IMR-90 (cell line): ENCODE results near the gene MBD2. TPM values are rescaled to one million over a fixed set of nuclear protein-coding genes. Genes with fewer than 3 reads are reported as not detected.

Experiments used
- ATAC-seq: fragments of 200-7000 bp; cut with Tn5 transposase; 2 replicates; pipeline ENCODE4 v1.9.1; 2020; ENCODE audit warnings: low read depth, mild to moderate bottlenecking, moderate library complexity
- BruUV-seq: library from RNA; stranded (reverse); fragments of 400-500 nt; replicated peaks from 2 replicates; lab custom pipeline; 2021; lab: Mats Ljungman, UMichigan
- CTCF ChIA-PET: fragments of 300-600 bp; formaldehyde crosslinking; extraction: SDS; loops from one replicate; lab custom pipeline; 2021; ENCODE audit warnings: antibody characterized with exemption; lab: Yijun Ruan, JAX
- POLR2A ChIA-PET: fragments of 300-600 bp; sonication (Branson Sonifier 250); formaldehyde crosslinking; loops from one replicate; lab custom pipeline; 2022; ENCODE audit warnings: antibody characterized with exemption; ENCODE audit not compliant: unreplicated experiment; lab: Charles Lee
- DNase-seq: peaks from one replicate; pipeline ENCODE4 v3.0.0; 2013
- H2AFZ ChIP-seq: replicated peaks from 2 replicates; pipeline ENCODE3; 2013; ENCODE audit warnings: low read length, mild to moderate bottlenecking; ENCODE audit not compliant: poor library complexity
- H2AK5ac ChIP-seq: 2 replicates; pipeline ENCODE4 v1.6.1; 2013; ENCODE audit warnings: low read depth, low read length, inconsistent platforms
- H2AK9ac ChIP-seq: replicated peaks from 2 replicates; pipeline ENCODE3; 2013; ENCODE audit warnings: mild to moderate bottlenecking, low read depth, low read length, moderate library complexity; ENCODE audit not compliant: poor library complexity
- H2BK120ac ChIP-seq: 2 replicates; pipeline ENCODE4 v1.6.1; 2013; ENCODE audit warnings: low read depth, low read length, inconsistent platforms
- H2BK15ac ChIP-seq: 3 replicates; pipeline ENCODE4 v1.6.1; 2013; ENCODE audit warnings: low read depth, low read length, inconsistent platforms
- H2BK20ac ChIP-seq: 2 replicates; pipeline ENCODE4 v1.6.1; 2013; ENCODE audit warnings: low read depth, mild to moderate bottlenecking, inconsistent platforms, low read length, moderate library complexity
- H2BK5ac ChIP-seq: 2 replicates; pipeline ENCODE4 v1.6.1; 2013; ENCODE audit warnings: mild to moderate bottlenecking, low read depth, low read length, inconsistent platforms; ENCODE audit not compliant: poor library complexity, severe bottlenecking
- H3K14ac ChIP-seq: replicated peaks from 2 replicates; pipeline ENCODE4 v1.6.1; 2013; ENCODE audit warnings: low read depth, low read length, inconsistent platforms
- H3K18ac ChIP-seq: 2 replicates; pipeline ENCODE4 v1.6.1; 2013; ENCODE audit warnings: low read depth, low read length, control low read depth
- H3K23ac ChIP-seq: 2 replicates; pipeline ENCODE4 v1.6.1; 2013; ENCODE audit warnings: low read depth, low read length, inconsistent platforms
- H3K27ac ChIP-seq: 2 replicates; pipeline ENCODE4 v1.5.1; 2013; ENCODE audit warnings: mild to moderate bottlenecking, control low read depth, low read length; ENCODE audit not compliant: insufficient read depth
- H3K27me3 ChIP-seq: 2 replicates; pipeline ENCODE4 v1.6.1; 2013; ENCODE audit warnings: low read length; ENCODE audit not compliant: control insufficient read depth, insufficient read depth
- H3K36me3 ChIP-seq: 2 replicates; pipeline ENCODE4 v1.6.1; 2013; ENCODE audit warnings: low read length, mixed read lengths; ENCODE audit not compliant: control insufficient read depth, insufficient read depth
- H3K4ac ChIP-seq: 2 replicates; pipeline ENCODE4 v1.6.1; 2013; ENCODE audit warnings: low read depth, low read length, inconsistent platforms
- H3K4me1 ChIP-seq: 2 replicates; pipeline ENCODE4 v1.6.1; 2013; ENCODE audit warnings: low read length, mixed read lengths; ENCODE audit not compliant: control insufficient read depth, insufficient read depth
- H3K4me2 ChIP-seq: 2 replicates; pipeline ENCODE4 v1.6.1; 2013; ENCODE audit warnings: low read depth, mild to moderate bottlenecking, control low read depth, low read length, moderate library complexity
- H3K4me3 ChIP-seq: 2 replicates; pipeline ENCODE4 v1.5.1; 2013; ENCODE audit warnings: low read depth, mild to moderate bottlenecking, control low read depth, low read length, moderate library complexity; ENCODE audit not compliant: insufficient read depth
- H3K56ac ChIP-seq: 2 replicates; pipeline ENCODE4 v1.6.1; 2013; ENCODE audit warnings: low read length, inconsistent platforms; ENCODE audit not compliant: insufficient read depth; ENCODE audit errors: extremely low read depth
- H3K79me1 ChIP-seq, 2 experiments: 2 replicates each; pipeline ENCODE4 v1.6.1; 2013; ENCODE audit warnings: low read length in 2 of 2, inconsistent platforms in 1 of 2, low read depth in 1 of 2
- H3K9ac ChIP-seq: 2 replicates; pipeline ENCODE4 v1.6.1; 2013; ENCODE audit warnings: low read depth, low read length, control low read depth
- H3K9me1 ChIP-seq: 2 replicates; pipeline ENCODE4 v1.6.1; 2013; ENCODE audit warnings: low read length, inconsistent platforms; ENCODE audit not compliant: insufficient read depth
- H3K9me3 ChIP-seq: 2 replicates; pipeline ENCODE4 v1.6.1; 2013; ENCODE audit warnings: low read length; ENCODE audit not compliant: control insufficient read depth, insufficient read depth
- H4K20me1 ChIP-seq: 2 replicates; pipeline ENCODE4 v1.6.1; 2013; ENCODE audit warnings: low read length, inconsistent platforms; ENCODE audit not compliant: insufficient read depth
- H4K5ac ChIP-seq: 2 replicates; pipeline ENCODE4 v1.6.1; 2013; ENCODE audit warnings: mild to moderate bottlenecking, low read depth, low read length, control low read depth
- H4K8ac ChIP-seq, 2 experiments: 2 replicates each; pipeline ENCODE4 v1.6.1; 2013; ENCODE audit warnings: low read depth in 2 of 2, low read length in 2 of 2, control low read depth in 1 of 2, inconsistent platforms in 1 of 2
- H4K91ac ChIP-seq: 2 replicates; pipeline ENCODE4 v1.6.1; 2013; ENCODE audit warnings: low read depth, low read length, inconsistent platforms; ENCODE audit not compliant: insufficient read depth
- BHLHE40 ChIP-seq: fragments of 150-350 bp; IDR thresholded peaks from 2 replicates; pipeline ENCODE4 v1.6.1; 2016; ENCODE audit warnings: mild to moderate bottlenecking, low read depth, low read length
- CEBPB ChIP-seq: IDR thresholded peaks from 2 replicates; pipeline ENCODE4 v1.6.1; 2012; ENCODE audit warnings: low read depth, low read length, improper control_type of control experiment
- CHD1 ChIP-seq: IDR thresholded peaks from 2 replicates; pipeline ENCODE4 v1.6.1; 2012; ENCODE audit warnings: low read depth, low read length, improper control_type of control experiment
- CTCF ChIP-seq: conservative IDR thresholded peaks from 2 replicates; pipeline ENCODE4 v1.5.1; 2012; ENCODE audit warnings: mild to moderate bottlenecking, low read depth, low read length, improper control_type of control experiment
- ELK1 ChIP-seq: fragments of 150-350 bp; IDR thresholded peaks from 2 replicates; pipeline ENCODE4 v1.6.1; 2016; ENCODE audit warnings: low read depth, mild to moderate bottlenecking, low read length, moderate library complexity, borderline replicate concordance
- FOS ChIP-seq: fragments of 150-350 bp; IDR thresholded peaks from 2 replicates; pipeline ENCODE4 v1.6.1; 2016; ENCODE audit warnings: low read depth, low read length
- MAFK ChIP-seq: IDR thresholded peaks from 2 replicates; pipeline ENCODE4 v1.6.1; 2012; ENCODE audit warnings: low read depth, low read length, improper control_type of control experiment
- MAZ ChIP-seq: IDR thresholded peaks from 2 replicates; pipeline ENCODE4 v1.6.1; 2012; ENCODE audit warnings: low read depth, mild to moderate bottlenecking, low read length, improper control_type of control experiment, moderate library complexity, borderline replicate concordance
- MXI1 ChIP-seq: IDR thresholded peaks from 2 replicates; pipeline ENCODE4 v1.6.1; 2012; ENCODE audit warnings: low read depth, mild to moderate bottlenecking, low read length, moderate library complexity, borderline replicate concordance
- NFE2L2 ChIP-seq: fragments of 150-350 bp; IDR thresholded peaks from 2 replicates; pipeline ENCODE4 v1.6.1; 2016; ENCODE audit warnings: low read depth, mild to moderate bottlenecking, low read length
- POLR2A ChIP-seq: IDR thresholded peaks from 2 replicates; pipeline ENCODE4 v1.6.1; 2012; ENCODE audit warnings: mild to moderate bottlenecking, low read depth, low read length
- RAD21 ChIP-seq: IDR thresholded peaks from 2 replicates; pipeline ENCODE4 v1.6.1; 2012; ENCODE audit warnings: low read length, improper control_type of control experiment
- RCOR1 ChIP-seq: IDR thresholded peaks from 2 replicates; pipeline ENCODE4 v1.6.1; 2012; ENCODE audit warnings: mild to moderate bottlenecking, low read length, improper control_type of control experiment; ENCODE audit not compliant: insufficient replicate concordance
- RFX5 ChIP-seq: IDR thresholded peaks from 2 replicates; pipeline ENCODE4 v1.8.0; 2012; ENCODE audit warnings: low read depth, mild to moderate bottlenecking, low read length, moderate library complexity
- SMC3 ChIP-seq: fragments of 150-350 bp; IDR thresholded peaks from 2 replicates; pipeline ENCODE4 v1.6.1; 2016; ENCODE audit warnings: low read depth, mild to moderate bottlenecking, antibody characterized with exemption, low read length, moderate library complexity
- USF2 ChIP-seq: fragments of 150-350 bp; IDR thresholded peaks from 2 replicates; pipeline ENCODE4 v1.6.1; 2017; ENCODE audit warnings: mild to moderate bottlenecking, antibody characterized with exemption, low read length, low read depth
- dilution Hi-C: fragments of 300-500 bp; cut with HindIII; formaldehyde crosslinking; loops from one replicate; pipeline ENCODE4 v1.14.3; 2018; ENCODE audit warnings: low sequenced_read_pairs; ENCODE audit not compliant: unreplicated experiment
- in situ Hi-C: fragments of 300-500 bp; cut with MboI; formaldehyde crosslinking; loops from 3 replicates; pipeline ENCODE4 v1.14.3; 2019; ENCODE audit warnings: low sequenced_read_pairs, inconsistent platforms, mixed read lengths
- intact Hi-C: fragments of 100-400 bp; cut with micrococcal nuclease; formaldehyde crosslinking; loops from 2 replicates; pipeline ENCODE4 v1.10.0; 2022
- polyA plus RNA-seq, 3 experiments: library from polyadenylated mRNA; depleted of rRNA; stranded (reverse); fragments of >200 nt; gene quantifications; 2 replicates each; pipeline ENCODE4 v1.2.3, GENCODE V29; 2012; ENCODE audit warnings: low replicate concordance in 1 of 3
- total RNA-seq: library from RNA; depleted of rRNA; stranded (reverse); fragments of >200 nt; gene quantifications from 2 replicates; pipeline ENCODE4 v1.2.3, GENCODE V29; 2012

Gene MBD2
- total and polyA plus RNA-seq, 2 of the 4 experiments (the other 2 are of a cell fraction) = 9.7 to 29.5 TPM

GRCh38 chr18:54148151-54148550, 76.3 kb downstream of the MBD2 start:
- ChIA-PET CTCF (no interaction called here), POLR2A (no interaction called here)
- DNase-seq = no peak
- H3K4ac ChIP-seq = no peak overlapping the region
- H3K23ac ChIP-seq = no peak overlapping the region
- H3K4me3 ChIP-seq = no peak overlapping the region
- no peaks in the 10 kb centered on the region for H4K20me1 ChIP-seq
- H2BK15ac ChIP-seq = no peak overlapping the region
- dilution Hi-C loops (no loop called here), intact Hi-C loops (loop anchor here (5.0 kb wide), 1 partner anchor 119 kb away; the partner anchor contains the start of gene POLI), in situ Hi-C loops (no loop called here)
- TF ChIP-seq CEBPB (no peak), MAFK (no peak), RAD21 (no peak), CHD1 (no peak), MAZ (no peak), MXI1 (no peak), CTCF (no peak), RFX5 (no peak), USF2 (no peak), POLR2A (no peak), BHLHE40 (no peak), FOS (no peak), NFE2L2 (no peak), SMC3 (no peak), RCOR1 (no peak), ELK1 (no peak)
- H3K36me3 ChIP-seq = peaks cover 6% of the 10 kb centered on the region; the same call in 1 of the 2 replicates
- no peaks in the 10 kb centered on the region for H3K27me3 ChIP-seq
- no peak for ATAC-seq
- no peak overlapping the region for H3K56ac ChIP-seq
- H4K5ac ChIP-seq = no peak overlapping the region
- no peak overlapping the region for H3K9ac ChIP-seq
- no peak overlapping the region for H2AFZ ChIP-seq
- no peak overlapping the region for H2BK120ac ChIP-seq
- no peak overlapping the region for H3K4me2 ChIP-seq
- 0 out of 2 replicates have a peak, but pooled peaks cover 2% of the 10 kb centered on the region for H3K9me3 ChIP-seq
- no peak overlapping the region; the same call in 1 of the 2 replicates for H4K91ac ChIP-seq
- BruUV-seq = no TSS peak
- no peak overlapping the region for H4K8ac ChIP-seq
- no peak overlapping the region for H2AK5ac ChIP-seq
- H3K79me1 ChIP-seq = peaks cover 3 to 13% of the 10 kb centered on the region in 2 experiments; a peak in 2 of 4 replicates
- H3K14ac ChIP-seq = no peak overlapping the region
- no peak overlapping the region for H2BK5ac ChIP-seq
- no peak overlapping the region for H2AK9ac ChIP-seq
- H3K4me1 ChIP-seq = peaks cover 7% of the 10 kb centered on the region
- H3K9me1 ChIP-seq = no peaks in the 10 kb centered on the region; the same call in 1 of the 2 replicates
- no peak overlapping the region for H3K27ac ChIP-seq
- peak overlapping the region; percentile 49; the same call in 1 of the 2 replicates for H2BK20ac ChIP-seq
- no peak overlapping the region for H3K18ac ChIP-seq
